GM23248 (cell line): ENCODE measurements around the gene RNF152. TPM values are rescaled to one million over a fixed set of nuclear protein-coding genes. Genes with fewer than 3 reads are reported as not detected.

Source experiments
- DNase-seq: peaks from one replicate; pipeline ENCODE4 v3.0.0-alpha.2; 2015
- H2AFZ ChIP-seq: fragments of 200-600 bp; sonication (generic); 2 replicates; pipeline ENCODE4 v1.6.1; 2016; ENCODE audit warnings: antibody characterized with exemption
- H3F3A ChIP-seq: fragments of 200-600 bp; sonication (generic); 2 replicates; pipeline ENCODE4 v1.6.1; 2016; ENCODE audit warnings: mild to moderate bottlenecking, antibody characterized with exemption, mixed run types; ENCODE audit not compliant: insufficient read depth
- H3K27ac ChIP-seq: fragments of 200-600 bp; sonication (generic); 2 replicates; pipeline ENCODE4 v1.5.1; 2016; ENCODE audit warnings: mild to moderate bottlenecking
- H3K27me3 ChIP-seq: fragments of 200-600 bp; sonication (generic); replicated peaks from 2 replicates; pipeline ENCODE4 v1.6.1; 2016; ENCODE audit warnings: mild to moderate bottlenecking; ENCODE audit not compliant: insufficient read depth
- H3K36me3 ChIP-seq: fragments of 200-600 bp; sonication (generic); 2 replicates; pipeline ENCODE4 v1.6.1; 2016; ENCODE audit warnings: low read depth, mild to moderate bottlenecking
- H3K4me1 ChIP-seq: fragments of 200-600 bp; sonication (generic); 2 replicates; pipeline ENCODE4 v1.6.1; 2016; ENCODE audit warnings: mild to moderate bottlenecking; ENCODE audit not compliant: insufficient read depth
- H3K4me2 ChIP-seq: fragments of 200-600 bp; sonication (generic); one replicate; pipeline ENCODE4 v1.6.1; 2016; ENCODE audit warnings: mild to moderate bottlenecking; ENCODE audit not compliant: unreplicated experiment
- H3K4me3 ChIP-seq: fragments of 200-600 bp; sonication (generic); 2 replicates; pipeline ENCODE4 v1.5.1; 2016; ENCODE audit warnings: mild to moderate bottlenecking
- H3K79me2 ChIP-seq: fragments of 200-600 bp; sonication (generic); 2 replicates; pipeline ENCODE4 v1.6.1; 2016; ENCODE audit warnings: mild to moderate bottlenecking; ENCODE audit not compliant: insufficient read depth
- H3K9ac ChIP-seq: fragments of 200-600 bp; sonication (generic); 2 replicates; pipeline ENCODE4 v1.6.1; 2016; ENCODE audit warnings: mild to moderate bottlenecking
- H3K9me2 ChIP-seq: fragments of 200-600 bp; sonication (generic); 2 replicates; pipeline ENCODE4 v1.6.1; 2016; ENCODE audit warnings: mixed run types, mild to moderate bottlenecking, moderate library complexity; ENCODE audit not compliant: insufficient read depth
- H3K9me3 ChIP-seq: fragments of 200-600 bp; sonication (generic); one replicate; pipeline ENCODE4 v1.6.1; 2017; ENCODE audit warnings: low read depth
- H4K20me1 ChIP-seq: fragments of 200-600 bp; sonication (generic); 2 replicates; pipeline ENCODE4 v1.6.0; 2016; ENCODE audit not compliant: insufficient read depth
- EZH2 ChIP-seq: fragments of 200-600 bp; sonication (generic); IDR thresholded peaks from 2 replicates; pipeline ENCODE4 v1.6.1; 2018; ENCODE audit warnings: antibody characterized with exemption, mild to moderate bottlenecking; ENCODE audit not compliant: insufficient read depth, poor library complexity, severe bottlenecking
- EZH2phosphoT487 ChIP-seq: fragments of 200-600 bp; sonication (generic); IDR thresholded peaks from 2 replicates; pipeline ENCODE4 v1.6.1; 2018; ENCODE audit warnings: antibody characterized with exemption, moderate library complexity, mild to moderate bottlenecking, low read depth; ENCODE audit not compliant: insufficient read depth
- WGBS, 2 experiments: methylation state at CpG; one replicate each; pipeline ENCODE4 v1.1.6; 2015 to 2017; ENCODE audit warnings: low lambda C conversion rate in 2 of 2, low coverage in 1 of 2; ENCODE audit errors: missing lambda C conversion rate in 2 of 2; 5-methylcytosine and 5-hydroxymethylcytosine counted together
- in situ Hi-C: fragments of 300-500 bp; cut with MboI; formaldehyde crosslinking; loops from 2 replicates; pipeline ENCODE4 v1.15.0; 2020
- polyA plus RNA-seq: library from polyadenylated mRNA; unstranded; fragments of >200 nt; fragmentation: Nextera tagmentation; extraction: Ambion mirVana; gene quantifications from 2 replicates; pipeline ENCODE4 v1.2.1, GENCODE V29; 2016
- total RNA-seq: library from RNA; depleted of rRNA; stranded (reverse); fragments of >200 nt; shearing (Covaris generic); gene quantifications from 2 replicates; pipeline ENCODE4 v1.2.3, GENCODE V29; 2014

The RNF152 gene
- total and polyA plus RNA-seq, 2 experiments from 2014 or later, result 1.9 to 11.3 TPM

GRCh38 chr18:61823595-61823994, 69.2 kb downstream of the RNF152 start:
- Histone ChIP-seq H3K9me3 (no peaks in the 10 kb centered on the region), H3K4me3 (no peak overlapping the region), H3K79me2 (peaks cover 19% of the 10 kb centered on the region), H3K36me3 (no peaks in the 10 kb centered on the region), H3K27me3 (no peaks in the 10 kb centered on the region), H4K20me1 (no peaks in the 10 kb centered on the region), H3K27ac (no peak overlapping the region), H3K4me2 (no peak overlapping the region), H3K9ac (no peak overlapping the region), H3K4me1 (no peaks in the 10 kb centered on the region), H2AFZ (no peak overlapping the region), H3F3A (no peaks in the 10 kb centered on the region), H3K9me2 (no peaks in the 10 kb centered on the region; the same call in 1 of the 2 replicates)
- WGBS, 2 experiments, result 88 to 96% methylated on average over 3 of the region's 3 CpGs
- no peak for TF ChIP-seq EZH2phosphoT487
- in situ Hi-C loops, result no loop called here
- no peak for DNase-seq

- no peaks in the 10 kb centered on the region for H3K36me3 ChIP-seq
- H3K9me3 ChIP-seq, result no peaks in the 10 kb centered on the region
- no peaks in the 10 kb centered on the region; the same call in 1 of the 2 replicates for H3K9me2 ChIP-seq
- DNase-seq, result no peak
- H3K4me2 ChIP-seq, result no peak overlapping the region
- no peak for TF ChIP-seq EZH2phosphoT487
- TF ChIP-seq EZH2, result no peak
- H3F3A ChIP-seq, result no peaks in the 10 kb centered on the region
- 95 to 98% methylated on average over 4 of the region's 4 CpGs for WGBS, 2 experiments
- H3K79me2 ChIP-seq, result peaks cover 12% of the 10 kb centered on the region
- no peaks in the 10 kb centered on the region for H4K20me1 ChIP-seq
- no peak overlapping the region for H3K4me3 ChIP-seq
- H3K4me1 ChIP-seq, result no peaks in the 10 kb centered on the region
- H3K27me3 ChIP-seq, result no peaks in the 10 kb centered on the region
- in situ Hi-C loops, result no loop called here
- H3K27ac ChIP-seq, result no peak overlapping the region
- no peak overlapping the region for H2AFZ ChIP-seq
- H3K9ac ChIP-seq, result no peak overlapping the region
Measured at GRCh38 chr18:61822879-61823278, 69.9 kb downstream of the RNF152 start.

GRCh38 chr18:61821748-61822147, 71.1 kb downstream of the RNF152 start:
- H3K9me3 ChIP-seq, result no peaks in the 10 kb centered on the region
- H3K4me2 ChIP-seq, result no peak overlapping the region
- in situ Hi-C loops, result no loop called here
- H3K4me1 ChIP-seq, result peaks cover 6% of the 10 kb centered on the region; the same call in 1 of the 2 replicates
- no peak overlapping the region for H3K4me3 ChIP-seq
- H2AFZ ChIP-seq, result no peak overlapping the region
- TF ChIP-seq EZH2, result no peak
- TF ChIP-seq EZH2phosphoT487, result no peak
- no peaks in the 10 kb centered on the region for H3K36me3 ChIP-seq
- H4K20me1 ChIP-seq, result no peaks in the 10 kb centered on the region
- peaks cover 7% of the 10 kb centered on the region for H3K79me2 ChIP-seq
- WGBS, 2 experiments, result 98 to 100% methylated on average over 4 of the region's 4 CpGs
- H3K9ac ChIP-seq, result no peak overlapping the region
- DNase-seq, result no peak
- H3K27ac ChIP-seq, result no peak overlapping the region
- H3K9me2 ChIP-seq, result no peaks in the 10 kb centered on the region; the same call in 1 of the 2 replicates
- H3F3A ChIP-seq, result no peaks in the 10 kb centered on the region
- no peaks in the 10 kb centered on the region for H3K27me3 ChIP-seq

GRCh38 chr18:61820882-61821281, 71.9 kb downstream of the RNF152 start:
- no peaks in the 10 kb centered on the region for H3K9me2 ChIP-seq
- H3K9ac ChIP-seq, result no peak overlapping the region
- no peak overlapping the region for H2AFZ ChIP-seq
- H3F3A ChIP-seq, result no peaks in the 10 kb centered on the region
- no peaks in the 10 kb centered on the region for H4K20me1 ChIP-seq
- H3K9me3 ChIP-seq, result no peaks in the 10 kb centered on the region
- no peak overlapping the region for H3K4me2 ChIP-seq
- H3K4me3 ChIP-seq, result no peak overlapping the region
- DNase-seq, result no peak
- H3K4me1 ChIP-seq, result peaks cover 7% of the 10 kb centered on the region; the same call in 1 of the 2 replicates
- TF ChIP-seq EZH2 (no peak), EZH2phosphoT487 (no peak)
- no peaks in the 10 kb centered on the region for H3K36me3 ChIP-seq
- in situ Hi-C loops, result no loop called here
- H3K79me2 ChIP-seq, result 0 out of 2 replicates have a peak, but pooled peaks cover 4% of the 10 kb centered on the region
- WGBS, 2 experiments, result 100% methylated on average over 1 of the region's 1 CpG
- no peak overlapping the region for H3K27ac ChIP-seq
- no peaks in the 10 kb centered on the region for H3K27me3 ChIP-seq

- Histone ChIP-seq H3F3A (no peaks in the 10 kb centered on the region), H3K9me3 (no peaks in the 10 kb centered on the region), H3K27me3 (no peaks in the 10 kb centered on the region), H3K4me2 (no peak overlapping the region), H3K4me3 (no peak overlapping the region), H3K36me3 (peaks cover 11% of the 10 kb centered on the region; the same call in 1 of the 2 replicates), H4K20me1 (no peaks in the 10 kb centered on the region), H3K9ac (no peak overlapping the region), H3K27ac (no peak overlapping the region), H3K9me2 (peaks cover 3% of the 10 kb centered on the region; the same call in 1 of the 2 replicates), H2AFZ (no peak overlapping the region), H3K79me2 (no peaks in the 10 kb centered on the region), H3K4me1 (peaks cover 7% of the 10 kb centered on the region; the same call in 1 of the 2 replicates)
- peak; percentile 36 for DNase-seq
- no peak for TF ChIP-seq EZH2phosphoT487
- no peak for TF ChIP-seq EZH2
- in situ Hi-C loops, result no loop called here
- WGBS, 2 experiments, result 86% methylated on average over 5 of the region's 5 CpGs
Measured at GRCh38 chr18:61817086-61817485, 75.7 kb downstream of the RNF152 start.
